HG03039 (cell line): ENCODE data around the gene IL1R1.

Source experiments
- ATAC-seq: cut with Tn5 transposase; IDR thresholded peaks from one replicate; pipeline ENCODE4 v1.9.1; 2021; ENCODE audit warnings: mild to moderate bottlenecking, moderate library complexity; ENCODE audit not compliant: unreplicated experiment

IL1R1 gene

DNA sequence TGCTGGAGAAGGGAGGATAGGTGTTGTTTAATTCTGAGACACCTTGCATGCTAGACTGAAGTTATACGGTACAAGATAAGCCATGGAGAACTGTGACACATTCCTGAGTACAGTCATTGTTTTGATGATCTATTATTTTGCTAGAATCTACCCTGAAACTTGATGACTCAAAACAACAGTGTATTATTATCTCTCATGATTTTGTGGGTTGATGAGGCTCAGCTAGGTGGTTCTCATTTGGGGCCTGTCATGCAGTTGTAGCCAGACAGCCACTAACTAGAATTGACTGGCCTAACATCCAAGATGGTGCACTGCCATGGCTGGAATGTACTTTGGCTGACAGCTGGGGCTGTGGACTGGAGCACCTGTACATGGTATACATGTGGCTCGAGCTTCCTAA is 5.4 kb upstream of the IL1R1 start:
- ATAC-seq, result no peak

DNA sequence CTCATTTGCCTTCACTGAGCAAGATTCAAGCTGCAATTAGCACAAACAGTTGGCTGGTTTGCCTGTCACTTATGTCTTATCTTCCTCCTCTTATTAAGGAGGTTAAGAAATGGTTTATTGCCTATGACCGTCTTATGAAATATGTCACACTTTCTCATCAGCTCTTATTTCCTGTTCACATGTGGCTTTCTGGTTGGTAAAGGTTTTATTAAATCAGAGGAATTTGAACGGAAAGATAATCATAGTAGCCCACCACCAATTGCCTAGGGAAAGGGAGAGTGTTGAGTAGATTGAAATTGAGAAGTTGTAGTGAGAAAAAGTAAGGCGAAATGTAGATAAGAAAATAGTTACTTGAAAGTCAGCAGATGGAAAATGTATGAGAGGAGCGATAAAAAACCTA is 4.2 kb upstream of the IL1R1 start:
- ATAC-seq, result no peak

DNA sequence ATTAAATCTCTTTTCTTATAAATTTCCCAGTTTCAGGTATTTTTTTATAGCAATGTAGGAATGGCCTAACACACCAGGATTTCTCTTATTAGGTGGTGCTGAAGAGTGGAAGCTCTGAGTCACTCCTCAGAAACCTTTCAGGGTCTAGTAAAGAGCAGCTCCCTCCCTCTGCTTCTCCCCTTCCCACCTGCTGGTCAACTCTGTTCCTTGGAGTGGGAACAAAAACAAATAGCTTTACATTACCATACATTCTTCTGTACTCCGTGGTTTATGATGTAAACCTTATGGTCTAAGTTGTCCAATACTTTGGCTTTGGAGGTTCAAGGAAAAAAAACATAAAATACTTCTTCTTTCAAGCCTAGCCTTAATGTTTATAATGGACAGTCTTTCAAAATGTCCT is 2.7 kb upstream of the IL1R1 start:
- no peak for ATAC-seq

DNA sequence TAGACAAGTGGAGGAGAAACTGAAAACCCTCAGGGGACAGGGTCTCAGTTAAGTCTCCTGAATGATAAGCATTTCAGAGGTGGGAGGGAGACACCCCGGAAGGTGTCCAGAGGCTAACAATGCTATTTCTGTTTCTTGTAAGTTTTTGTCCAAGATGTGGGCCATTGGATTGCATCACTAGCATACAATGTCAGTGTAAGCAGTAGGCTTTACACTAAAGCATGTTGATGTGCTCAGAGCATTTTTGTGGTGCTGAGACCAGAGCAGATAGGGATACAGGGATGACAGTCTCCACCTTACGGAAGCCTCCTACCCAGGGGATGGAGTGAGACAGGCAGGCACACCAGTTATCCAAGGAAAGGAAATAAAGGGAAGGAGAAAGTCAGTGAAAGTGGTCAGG is 2.2 kb upstream of the IL1R1 start:
- ATAC-seq, result no peak

DNA sequence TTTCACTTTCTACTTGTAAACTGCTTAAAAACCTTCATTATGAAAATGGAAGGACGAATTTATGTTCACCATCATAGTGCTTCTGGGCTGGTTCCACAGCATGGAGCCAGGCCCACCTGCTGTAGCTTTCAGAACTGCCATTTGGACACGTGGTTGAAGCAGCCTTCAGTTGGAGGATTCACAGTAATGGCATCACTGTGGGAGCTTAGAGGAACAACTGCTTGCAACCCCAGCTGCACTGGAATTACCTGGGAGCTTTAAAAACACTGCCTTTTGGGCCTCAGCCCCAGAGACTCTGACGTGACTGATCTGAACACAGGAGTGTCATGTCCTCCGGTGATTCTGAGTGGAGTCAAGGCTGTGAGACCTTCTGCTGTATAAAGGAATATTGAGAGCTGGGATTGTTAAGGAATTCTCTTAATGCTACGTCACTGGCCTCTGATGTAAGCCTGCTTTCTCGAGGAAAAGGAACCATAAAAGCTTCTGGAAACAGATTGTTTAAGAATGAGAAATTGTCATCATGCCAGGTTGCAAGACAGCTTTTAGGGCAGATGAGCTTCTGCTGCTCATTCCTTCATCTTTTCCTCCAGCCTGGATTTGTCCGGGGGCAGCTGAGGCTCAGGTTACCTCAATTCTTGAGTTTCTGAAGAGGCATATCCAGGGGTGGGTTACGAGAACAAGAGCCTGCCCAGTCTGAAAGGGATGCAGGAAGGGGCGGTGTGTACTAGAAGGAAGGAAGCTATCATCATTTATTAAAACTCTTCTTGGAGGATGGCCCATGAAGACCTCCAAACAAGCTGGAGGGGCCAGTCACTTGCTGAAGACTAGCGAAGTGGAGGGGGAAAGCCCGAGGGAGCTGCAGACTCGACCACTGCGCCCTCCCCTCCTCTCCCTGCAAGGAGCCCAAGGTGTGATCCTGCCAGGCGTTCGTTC is 1.3 kb upstream of the IL1R1 start:
- no peak for ATAC-seq

DNA sequence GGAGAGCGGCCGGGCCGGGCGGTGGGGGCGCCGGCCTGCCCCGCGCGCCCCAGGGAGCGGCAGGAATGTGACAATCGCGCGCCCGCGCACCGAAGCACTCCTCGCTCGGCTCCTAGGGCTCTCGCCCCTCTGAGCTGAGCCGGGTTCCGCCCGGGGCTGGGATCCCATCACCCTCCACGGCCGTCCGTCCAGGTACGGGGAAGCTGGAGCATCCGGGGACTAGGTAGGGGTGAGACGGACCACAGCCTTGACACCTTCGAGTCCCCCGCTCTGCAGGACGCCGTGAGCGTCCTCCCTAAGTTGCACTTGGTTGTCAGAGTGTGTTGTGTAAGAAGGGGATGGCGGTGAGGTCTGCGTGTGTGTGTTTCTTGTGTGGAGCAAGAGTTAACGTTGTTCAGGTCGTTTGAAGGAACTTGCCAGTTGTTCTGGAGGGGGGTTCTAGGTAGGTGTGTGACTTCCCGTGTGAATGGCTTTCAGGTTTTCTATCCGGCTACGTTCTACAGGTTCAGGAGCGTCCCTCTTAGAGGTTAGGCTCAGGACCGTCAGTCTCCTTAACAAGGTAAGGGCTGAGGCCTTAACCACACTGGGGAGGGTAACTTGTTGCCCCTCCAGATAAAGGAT is 393 bp downstream of the IL1R1 start:
- no peak for ATAC-seq

DNA sequence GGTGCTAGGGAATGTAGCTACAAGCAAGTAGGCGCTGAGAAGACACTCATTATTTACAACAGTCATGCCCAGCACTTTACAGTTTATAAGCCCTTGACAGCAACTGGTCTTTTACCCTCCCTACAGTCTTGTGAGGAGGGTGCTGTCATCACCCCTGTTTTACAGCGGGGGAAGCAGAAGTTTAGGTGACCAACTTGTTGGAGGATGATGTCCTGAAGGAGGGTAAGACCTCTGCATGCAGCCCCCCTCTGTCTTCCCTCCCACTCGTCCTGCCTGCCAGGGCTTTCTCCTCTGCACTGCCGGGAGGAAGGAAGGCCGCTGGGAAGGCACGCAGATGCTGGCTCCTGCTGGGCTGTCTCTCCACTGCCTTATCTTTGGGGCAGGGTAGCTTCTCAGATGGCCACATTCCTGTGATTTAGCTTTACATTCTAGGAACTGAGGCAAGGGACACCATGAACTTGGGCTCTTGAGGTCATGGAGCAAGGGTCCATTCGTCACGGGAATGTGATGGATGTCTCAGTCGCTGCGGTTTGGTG is 972 bp downstream of the IL1R1 start:
- ATAC-seq, result no peak

DNA sequence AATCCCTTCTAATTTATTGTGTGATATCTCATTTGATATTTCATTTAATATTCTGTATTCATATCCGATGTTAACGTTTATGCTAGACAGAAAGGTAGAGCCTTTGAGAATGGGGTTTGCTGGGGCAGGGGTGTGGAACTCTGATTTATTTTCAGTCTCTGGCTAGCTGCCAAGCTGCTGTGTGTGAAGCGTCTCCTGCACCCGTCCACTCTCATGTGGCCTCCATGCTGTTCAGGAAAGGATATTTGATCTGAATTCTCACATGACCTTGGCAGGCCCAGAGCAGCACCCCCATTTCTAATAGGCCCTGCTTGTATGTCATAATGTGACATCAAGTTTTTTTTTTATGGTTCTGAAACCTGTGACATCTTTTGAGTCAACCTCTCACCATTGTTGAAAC is 1.6 kb downstream of the IL1R1 start:
- ATAC-seq, result no peak

DNA sequence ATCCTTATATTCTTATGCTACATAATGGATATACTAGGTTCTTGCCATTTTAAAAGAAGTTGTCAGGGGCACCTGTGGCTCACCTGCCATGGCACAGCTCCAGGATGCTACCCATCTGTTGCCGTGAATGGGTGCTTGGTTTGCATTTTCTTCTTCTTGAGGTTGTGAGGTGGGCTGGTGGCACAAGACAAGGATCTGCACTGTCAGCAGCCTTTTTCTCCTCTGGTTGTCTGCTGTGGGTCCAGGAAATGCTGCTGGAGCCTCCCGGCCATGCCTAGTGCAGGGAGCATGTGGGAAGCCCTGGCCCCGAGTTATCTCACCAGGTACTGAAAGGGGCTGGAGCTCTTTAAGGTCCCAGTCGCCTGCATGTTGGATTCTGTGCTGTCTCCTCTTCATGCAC is 2.6 kb downstream of the IL1R1 start:
- ATAC-seq, result no peak

DNA sequence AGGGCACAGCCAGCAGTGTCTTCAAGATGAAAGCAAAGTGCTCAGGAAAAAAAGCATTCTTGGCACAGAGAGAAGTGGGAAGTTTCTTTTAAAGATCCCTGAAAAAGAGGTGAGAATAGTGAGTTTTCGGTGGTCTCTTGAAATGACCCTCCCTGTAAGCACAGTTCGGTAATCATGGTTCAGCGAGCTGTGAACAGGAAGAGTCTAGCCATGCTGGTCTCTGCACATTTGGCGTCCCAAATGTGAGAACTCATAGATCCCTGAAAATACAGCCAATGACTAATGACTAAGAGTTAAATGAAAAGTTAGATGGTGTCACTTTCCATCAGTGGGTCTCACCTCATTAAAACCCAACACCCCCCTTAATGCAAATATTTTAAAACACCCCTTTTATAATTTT is 3.4 kb downstream of the IL1R1 start:
- no peak for ATAC-seq

DNA sequence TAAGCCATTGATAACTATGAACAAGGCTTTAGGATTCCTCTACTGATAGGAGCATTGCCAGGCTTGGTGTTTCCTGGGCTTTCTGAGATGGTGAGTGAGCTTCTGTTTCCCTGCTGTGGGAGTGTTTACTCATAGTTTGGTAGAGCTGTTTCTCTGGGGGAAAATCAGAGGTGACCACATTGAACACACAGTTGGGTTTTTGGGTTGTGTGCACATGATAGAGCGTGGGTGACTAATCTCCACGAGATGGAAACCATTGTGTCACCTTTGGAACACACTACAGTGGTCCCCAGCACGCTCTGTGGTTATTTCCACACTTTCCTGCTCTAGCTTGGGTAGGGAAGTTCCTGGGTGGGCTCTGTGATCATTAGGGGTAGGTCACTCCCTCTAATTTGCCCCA is 5.4 kb downstream of the IL1R1 start:
- no peak for ATAC-seq

DNA sequence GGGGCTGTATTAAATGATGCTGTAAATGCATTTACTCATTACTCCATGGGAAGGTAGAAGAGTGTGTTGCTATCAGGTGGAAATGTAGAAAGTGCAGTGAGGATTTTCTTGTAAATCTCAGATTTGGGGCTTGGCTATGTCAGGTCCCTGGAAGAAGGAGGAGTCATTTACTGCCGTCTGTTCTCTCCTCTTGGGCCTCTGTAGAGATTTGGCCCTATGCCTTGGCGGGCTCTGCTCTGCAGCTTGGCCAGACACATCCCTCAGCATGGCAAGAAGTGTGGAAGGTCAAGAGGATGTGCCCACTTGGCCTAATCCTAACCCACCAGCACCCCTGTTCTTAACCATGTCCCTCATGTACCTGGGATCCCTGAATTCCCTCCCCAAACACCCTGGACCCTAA is 6.7 kb downstream of the IL1R1 start:
- no peak for ATAC-seq

DNA sequence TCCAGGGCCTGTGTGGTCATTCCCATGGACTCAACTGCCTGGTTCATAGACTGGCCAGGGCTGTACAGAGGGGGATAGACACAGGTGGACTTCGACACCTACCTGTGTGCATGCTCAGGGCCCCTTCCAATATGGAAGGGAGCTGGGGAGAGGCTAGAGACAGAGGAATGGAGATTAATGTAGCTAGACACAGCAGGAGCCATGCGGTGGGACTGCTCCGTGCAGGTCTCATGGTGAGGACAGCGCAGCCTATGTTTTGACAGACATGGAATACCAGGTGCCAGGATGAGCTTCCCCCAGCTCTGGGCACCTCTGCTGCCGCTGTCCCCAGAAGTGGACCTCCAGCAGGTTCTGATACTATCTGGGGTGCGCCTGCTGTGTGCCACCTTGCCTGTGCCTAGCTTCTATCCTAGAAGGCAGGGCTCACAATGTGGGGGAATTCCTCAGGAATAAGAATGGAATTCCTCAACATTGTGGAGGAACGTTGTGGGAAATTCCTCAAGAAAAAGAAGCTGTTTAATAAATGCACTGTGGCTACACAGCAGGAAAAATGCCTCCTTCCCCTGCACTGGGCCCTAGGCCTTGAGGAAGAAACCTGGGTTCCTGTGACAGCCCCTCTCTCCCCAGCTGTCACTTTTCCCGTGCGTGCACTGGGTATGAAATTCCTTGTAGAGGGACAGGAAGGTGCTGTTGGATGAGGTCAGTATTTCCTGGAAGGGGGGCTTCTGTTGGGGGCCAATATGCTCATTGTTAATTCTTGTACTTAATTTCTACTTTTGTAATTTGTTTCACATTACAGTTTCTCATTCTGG is 7.3 kb downstream of the IL1R1 start:
- ATAC-seq, result no peak

DNA sequence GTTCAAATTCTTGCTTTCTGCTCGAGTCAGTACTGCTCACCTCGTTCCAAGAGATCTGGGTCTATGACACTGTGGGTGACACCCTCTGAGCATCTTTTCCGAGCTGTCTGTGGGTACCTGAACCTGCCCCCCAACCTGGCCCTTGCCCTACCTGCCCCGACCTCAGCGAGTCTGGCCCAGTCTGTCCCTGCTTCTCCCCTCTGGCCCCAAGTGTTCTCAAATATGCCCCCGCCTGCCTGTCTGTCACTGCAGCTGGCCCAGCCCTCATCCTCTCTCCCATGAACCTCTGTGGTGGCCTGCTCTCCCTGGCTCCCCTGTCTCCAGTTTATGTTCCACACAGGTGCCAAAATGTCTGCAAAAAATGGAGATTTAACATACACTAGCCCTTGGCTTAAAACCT is 11.8 kb downstream of the IL1R1 start:
- ATAC-seq, result no peak

DNA sequence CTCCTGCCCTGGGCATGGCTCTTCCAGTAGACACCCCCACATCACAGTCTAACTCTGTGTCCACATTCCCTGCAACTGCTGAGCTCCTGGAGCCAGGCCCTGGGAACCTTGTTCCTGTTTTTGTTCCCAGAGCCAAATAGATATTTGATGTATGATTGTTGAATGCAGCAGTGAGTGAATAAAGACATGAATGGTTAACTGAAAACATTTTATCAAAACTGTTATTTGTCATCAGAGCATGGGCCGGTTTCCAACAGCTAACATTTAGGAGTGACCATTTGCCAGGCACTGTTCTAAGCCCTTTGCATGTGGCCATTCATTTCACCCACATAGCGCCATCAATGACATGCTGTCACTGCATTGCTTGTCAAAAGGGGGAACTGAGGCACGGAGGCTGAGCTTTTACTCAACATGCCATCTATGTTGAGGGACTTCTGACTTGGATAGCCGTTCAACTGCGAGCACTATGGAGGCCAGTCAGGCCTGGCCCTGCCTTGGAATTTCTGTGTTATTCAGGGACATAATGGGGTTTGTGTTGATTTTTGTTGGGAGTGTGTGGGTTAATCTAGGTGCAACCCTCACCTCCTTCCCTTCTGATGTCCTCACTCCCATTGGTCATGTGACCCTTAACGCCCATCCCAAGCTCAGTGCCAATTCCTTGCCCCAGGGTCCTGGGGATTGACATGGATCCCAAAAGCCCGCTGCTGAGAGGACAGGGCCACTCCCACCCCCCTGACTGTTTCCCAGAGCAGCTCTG is 12.6 kb downstream of the IL1R1 start:
- no peak for ATAC-seq

DNA sequence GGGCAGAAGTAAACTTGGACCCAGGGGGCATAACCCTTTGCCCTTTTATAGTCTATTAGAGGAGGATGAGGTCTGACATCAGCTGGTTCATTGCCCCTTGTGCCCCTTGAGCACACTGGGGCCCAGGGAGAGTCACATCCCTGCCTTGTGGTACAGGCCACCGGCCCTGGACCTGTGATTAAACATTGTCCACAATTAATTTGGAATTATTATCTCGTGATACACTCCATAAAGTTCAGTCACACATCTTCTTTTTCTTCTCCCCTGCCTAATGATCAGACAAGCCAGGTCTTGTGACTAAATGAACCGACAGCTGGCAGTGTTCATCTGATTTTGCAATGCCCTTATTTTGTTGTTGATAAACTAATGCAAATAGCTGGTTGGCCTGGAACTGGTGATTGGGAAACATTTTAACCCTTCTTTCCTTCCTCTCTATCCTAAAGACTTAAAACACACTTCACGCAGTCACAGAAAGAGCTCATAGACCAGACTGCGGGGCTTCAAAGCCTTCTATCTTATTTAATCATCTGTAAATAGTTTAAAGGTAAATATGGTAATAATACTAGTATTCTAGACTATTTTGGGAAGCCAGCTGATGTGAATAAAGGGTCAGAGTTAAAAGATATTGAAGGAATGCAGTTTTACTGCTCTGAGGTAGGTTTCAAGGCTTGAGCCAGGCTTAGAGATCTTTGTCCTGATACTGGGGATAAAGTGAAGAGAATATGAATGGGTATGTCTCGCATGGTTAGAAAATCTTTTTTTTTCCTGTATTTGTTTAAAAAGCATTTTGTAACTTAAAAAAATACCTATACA is 13.4 kb downstream of the IL1R1 start:
- no peak for ATAC-seq

DNA sequence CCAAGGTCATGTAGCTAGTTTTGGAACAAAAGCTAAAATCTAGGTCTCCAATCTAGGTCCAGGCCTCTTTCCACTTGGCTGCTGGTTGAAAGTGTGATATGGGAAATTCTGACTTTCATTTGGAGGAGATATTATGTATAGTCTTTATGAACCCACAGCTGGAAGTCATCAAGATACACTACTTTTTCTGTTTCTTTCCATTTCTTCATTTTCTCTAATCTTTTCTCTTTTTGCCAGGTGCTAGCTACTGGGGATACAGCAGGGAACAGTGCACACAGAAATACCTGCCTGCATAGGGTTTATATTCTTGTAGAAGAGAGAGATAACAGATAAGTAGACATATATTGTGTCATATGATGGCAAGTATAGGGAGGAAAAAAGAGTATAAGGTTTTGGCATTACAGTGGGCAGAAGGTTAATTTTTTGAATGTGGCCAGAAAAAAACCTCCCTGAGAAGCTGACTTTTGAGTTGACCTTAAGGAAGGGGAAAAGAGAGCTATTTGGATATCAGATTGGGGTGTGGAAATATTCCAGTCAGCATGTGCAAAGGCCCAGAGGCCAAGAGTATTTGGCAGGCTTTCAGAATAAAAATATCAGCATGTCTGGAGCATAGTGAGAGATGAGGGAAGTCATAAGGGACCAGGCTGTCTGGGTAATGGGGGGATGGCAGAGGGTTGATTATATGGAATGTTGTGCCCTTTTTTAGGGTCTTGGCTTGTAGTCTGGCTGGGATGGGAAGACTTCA is 15.6 kb downstream of the IL1R1 start:
- ATAC-seq, result no peak

DNA sequence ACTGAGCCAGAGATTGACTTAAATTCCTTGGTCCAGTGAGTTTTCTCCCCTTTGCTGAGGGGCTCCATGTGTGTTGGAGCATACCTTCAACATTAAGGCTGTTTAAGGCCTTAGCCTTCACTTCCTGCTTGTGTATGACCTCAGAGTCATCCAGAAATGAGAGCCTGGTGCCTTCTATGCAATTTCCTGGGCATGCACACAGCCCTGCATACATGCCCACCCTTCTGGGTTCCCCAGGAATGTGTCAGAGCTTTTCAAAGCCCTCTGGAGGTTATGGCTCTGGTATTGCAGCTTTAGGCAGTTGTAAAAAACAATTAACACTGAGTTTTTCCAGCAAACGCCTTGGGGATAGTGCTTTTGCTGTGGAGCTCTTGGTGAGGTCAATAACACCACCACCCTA is 16.7 kb downstream of the IL1R1 start:
- no peak for ATAC-seq

DNA sequence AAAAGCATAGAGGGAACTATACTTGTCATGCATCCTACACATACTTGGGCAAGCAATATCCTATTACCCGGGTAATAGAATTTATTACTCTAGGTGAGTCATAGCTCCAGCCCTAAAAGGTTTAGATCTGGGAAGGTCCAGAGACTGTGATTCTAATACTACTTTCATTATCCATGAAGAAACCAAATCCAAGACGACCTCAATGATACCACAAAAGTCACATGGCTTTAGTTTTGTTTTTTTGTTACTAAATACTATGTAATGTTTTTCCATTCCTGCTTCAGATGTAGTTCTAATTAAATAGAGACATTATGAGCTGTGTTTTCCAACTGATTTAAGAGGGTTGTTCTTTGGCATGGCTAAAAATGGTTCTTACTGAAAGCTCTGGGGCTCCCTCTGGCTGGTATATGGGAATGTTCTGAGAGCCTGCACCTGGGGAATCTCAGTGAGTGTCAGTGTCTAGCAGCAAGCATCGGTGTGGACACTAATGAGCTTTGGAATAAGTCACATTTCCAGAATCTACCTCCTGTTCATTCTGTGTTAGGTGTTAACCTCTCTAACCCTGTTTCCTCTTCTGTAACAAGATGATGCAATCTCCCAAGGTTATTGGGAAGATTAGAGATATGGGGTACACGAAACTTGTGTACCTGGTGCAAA is 23.8 kb downstream of the IL1R1 start:
- ATAC-seq, result no peak
